Left renal pelvis (tissue), 4 donors: ENCODE results near the gene MRO. TPM values are rescaled to one million over a fixed set of nuclear protein-coding genes. Genes with fewer than 3 reads are reported as not detected.

Source experiments
- DNase-seq, 4 donors: peaks; one replicate each; pipeline ENCODE4 v3.0.0-alpha.2; 2013; ENCODE audit warnings: low read depth in 4 of 4, low spot score in 3 of 4
- polyA plus RNA-seq, 4 donors: library from polyadenylated mRNA; unstranded; fragments of 120-200 nt; gene quantifications; one replicate each; pipeline ENCODE4 v1.2.1, GENCODE V29; 2013; ENCODE audit not compliant: insufficient read length in 4 of 4

MRO gene
- polyA plus RNA-seq, 4 donors, result 1.0 to 3.0 (median 2.2) TPM

- peak in 1 of 4 donors; percentile 14 for DNase-seq
These were observed 71.3 kb downstream of the MRO start for GRCh38 chr18:50748243-50749229.

GRCh38 chr18:50747849-50748242 is 72.0 kb downstream of the MRO start:
- DNase-seq, result no peak

- no peak for DNase-seq
These were observed 73.9 kb downstream of the MRO start for GRCh38 chr18:50745945-50746344.

Other genes starting within 250 kb of the MRO start
- gene ME2, start 59.1 kb upstream of the MRO start, polyA plus RNA-seq, result 10 to 100 TPM; 34.3 to 43.0 (median 37.0) TPM
- 10 to 100 TPM; 13.0 to 18.6 (median 15.5) TPM for gene ELAC1, start 148.0 kb upstream of the MRO start, polyA plus RNA-seq
- 100 to 1,000 TPM; 155 to 189 (median 170) TPM for gene SMAD4, start 210.2 kb upstream of the MRO start, polyA plus RNA-seq